Omental fat pad (tissue), 4 donors: Measurements from ENCODE around the gene AMACR. TPM values are rescaled to one million over a fixed set of nuclear protein-coding genes. Genes with fewer than 3 reads are reported as not detected.

ENCODE experiments used
- ATAC-seq: fragments of 150-250 bp; one replicate; pipeline ENCODE4 v1.9.1; 2016; ENCODE audit warnings: mild to moderate bottlenecking, moderate library complexity; ENCODE audit not compliant: low FRiP score
- DNase-seq: peaks from one replicate; pipeline ENCODE4 v3.0.0-alpha.2; 2019; ENCODE audit warnings: low spot score
- CTCF ChIP-seq, 3 donors: fragments of 450-650 bp; IDR thresholded peaks; one replicate each; pipeline ENCODE4 v1.5.1; 2016 to 2017; ENCODE audit warnings: antibody characterized with exemption in 3 of 3, mild to moderate bottlenecking in 3 of 3, moderate library complexity in 2 of 3
- total RNA-seq, 4 donors: library from RNA; depleted of rRNA; stranded (reverse); fragments of >200 nt; gene quantifications; one replicate each; pipeline ENCODE4 v1.1.0, GENCODE V29; 2016

AMACR gene
- total RNA-seq = 10 to 100 TPM in 1 of 4 donors, 1 to 10 TPM in 3; 3.5 to 12.8 (median 6.1) TPM

GRCh38 chr5:34007621-34008600, at the start of gene AMACR:
Gene AMACR (minus strand): TSS chr5:34008050. CDS start chr5:34008019, 31 bp downstream.
- peak; percentile 96 for ATAC-seq
- no peak for TF ChIP-seq CTCF (IDR thresholded peaks at IDR 0.05)
- peak; percentile 49 for DNase-seq

- DNase-seq (no peak), ATAC-seq (no peak)
- no peak for TF ChIP-seq CTCF (IDR thresholded peaks at IDR 0.05)
Observed at GRCh38 chr5:34057569-34057968, 49.7 kb upstream of the AMACR start.

- no peak for TF ChIP-seq CTCF (IDR thresholded peaks at IDR 0.05)
- no peak for DNase-seq
- no peak for ATAC-seq
Observed at GRCh38 chr5:34057118-34057517, 49.3 kb upstream of the AMACR start.

GRCh38 chr5:34055667-34056066, 47.8 kb upstream of the AMACR start:
- DNase-seq (no peak), ATAC-seq (no peak)
- no peak for TF ChIP-seq CTCF (IDR thresholded peaks at IDR 0.05)

GRCh38 chr5:34054400-34054729, 46.5 kb upstream of the AMACR start:
- DNase-seq (no peak), ATAC-seq (no peak)
- TF ChIP-seq CTCF (IDR thresholded peaks at IDR 0.05) = no peak

GRCh38 chr5:34053571-34054399, 45.9 kb upstream of the AMACR start:
- DNase-seq (no peak), ATAC-seq (no peak)
- no peak for TF ChIP-seq CTCF (IDR thresholded peaks at IDR 0.05)
